ENCODE results near the gene MYOD1.

GRCh38 chr11:17741487-17741886 lies 22.1 kb downstream of the MYOD1 start:
- TF ChIP-seq FIP1L1 (IDR thresholded peaks at IDR 0.05; ENCODE audit: borderline replicate concordance, insufficient read depth, low read depth, low read length) (no peak), ZFX (CRISPR knock-in tag; IDR thresholded peaks at IDR 0.05; ENCODE audit: low read depth) (no peak), KDM5A (IDR thresholded peaks at IDR 0.05; ENCODE audit: borderline replicate concordance, low read length) (no peak)
